GM21529 (cell line): Measurements from ENCODE around the gene USO1.
"Not testable (repeated sequence)": the region's sequence is repeated elsewhere in the genome, so short reads cannot be mapped to it uniquely, and the experiment has no call there.

ENCODE experiments used
- ATAC-seq: cut with Tn5 transposase; IDR thresholded peaks from one replicate; pipeline ENCODE4 v1.9.1; 2021; ENCODE audit not compliant: unreplicated experiment

Gene USO1, protein sequence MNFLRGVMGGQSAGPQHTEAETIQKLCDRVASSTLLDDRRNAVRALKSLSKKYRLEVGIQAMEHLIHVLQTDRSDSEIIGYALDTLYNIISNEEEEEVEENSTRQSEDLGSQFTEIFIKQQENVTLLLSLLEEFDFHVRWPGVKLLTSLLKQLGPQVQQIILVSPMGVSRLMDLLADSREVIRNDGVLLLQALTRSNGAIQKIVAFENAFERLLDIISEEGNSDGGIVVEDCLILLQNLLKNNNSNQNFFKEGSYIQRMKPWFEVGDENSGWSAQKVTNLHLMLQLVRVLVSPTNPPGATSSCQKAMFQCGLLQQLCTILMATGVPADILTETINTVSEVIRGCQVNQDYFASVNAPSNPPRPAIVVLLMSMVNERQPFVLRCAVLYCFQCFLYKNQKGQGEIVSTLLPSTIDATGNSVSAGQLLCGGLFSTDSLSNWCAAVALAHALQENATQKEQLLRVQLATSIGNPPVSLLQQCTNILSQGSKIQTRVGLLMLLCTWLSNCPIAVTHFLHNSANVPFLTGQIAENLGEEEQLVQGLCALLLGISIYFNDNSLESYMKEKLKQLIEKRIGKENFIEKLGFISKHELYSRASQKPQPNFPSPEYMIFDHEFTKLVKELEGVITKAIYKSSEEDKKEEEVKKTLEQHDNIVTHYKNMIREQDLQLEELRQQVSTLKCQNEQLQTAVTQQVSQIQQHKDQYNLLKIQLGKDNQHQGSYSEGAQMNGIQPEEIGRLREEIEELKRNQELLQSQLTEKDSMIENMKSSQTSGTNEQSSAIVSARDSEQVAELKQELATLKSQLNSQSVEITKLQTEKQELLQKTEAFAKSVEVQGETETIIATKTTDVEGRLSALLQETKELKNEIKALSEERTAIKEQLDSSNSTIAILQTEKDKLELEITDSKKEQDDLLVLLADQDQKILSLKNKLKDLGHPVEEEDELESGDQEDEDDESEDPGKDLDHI

DNA sequence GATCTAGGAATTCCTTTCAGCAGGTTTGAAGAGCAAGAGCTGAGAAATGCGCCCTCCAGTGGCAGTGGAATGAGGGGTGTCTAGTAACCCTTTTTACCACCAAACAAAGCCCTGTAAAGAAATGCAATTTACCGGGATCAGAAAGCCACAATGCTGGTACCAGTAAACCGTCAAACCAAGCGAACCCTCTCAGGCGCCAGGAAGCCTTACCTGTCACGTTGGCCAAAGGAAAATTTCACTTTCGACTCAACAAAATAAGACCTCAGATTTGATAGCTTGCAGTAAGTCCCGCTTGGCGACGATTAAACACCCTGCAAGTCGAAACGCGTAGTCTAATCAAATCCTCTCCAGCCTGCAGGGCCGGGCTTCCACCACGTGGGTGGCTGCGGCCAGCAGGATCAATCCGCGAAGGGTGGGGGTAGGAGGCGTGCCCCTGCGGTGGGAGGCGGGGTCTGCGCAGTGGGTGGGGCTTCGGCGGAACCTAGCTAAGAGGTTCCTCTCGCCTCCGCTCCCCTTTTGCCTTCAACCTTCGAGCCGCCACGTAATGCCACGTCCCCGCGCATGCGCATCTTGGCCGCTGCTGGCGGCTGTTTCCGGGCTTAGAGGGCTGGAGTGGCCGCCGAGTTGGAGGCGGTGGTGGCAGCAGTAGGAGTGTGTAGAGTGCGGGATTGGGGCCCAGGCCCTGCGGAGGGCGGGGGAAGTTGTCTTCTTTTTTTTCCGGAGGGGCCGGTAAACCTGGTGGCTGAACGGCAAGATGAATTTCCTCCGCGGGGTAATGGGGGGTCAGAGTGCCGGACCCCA is at the start of gene USO1:
USO1 (plus strand) TSS at position 512 of the 801 bp plus-strand sequence; CDS start at position 755, 243 bp downstream.
- ATAC-seq = peak; percentile 82

DNA sequence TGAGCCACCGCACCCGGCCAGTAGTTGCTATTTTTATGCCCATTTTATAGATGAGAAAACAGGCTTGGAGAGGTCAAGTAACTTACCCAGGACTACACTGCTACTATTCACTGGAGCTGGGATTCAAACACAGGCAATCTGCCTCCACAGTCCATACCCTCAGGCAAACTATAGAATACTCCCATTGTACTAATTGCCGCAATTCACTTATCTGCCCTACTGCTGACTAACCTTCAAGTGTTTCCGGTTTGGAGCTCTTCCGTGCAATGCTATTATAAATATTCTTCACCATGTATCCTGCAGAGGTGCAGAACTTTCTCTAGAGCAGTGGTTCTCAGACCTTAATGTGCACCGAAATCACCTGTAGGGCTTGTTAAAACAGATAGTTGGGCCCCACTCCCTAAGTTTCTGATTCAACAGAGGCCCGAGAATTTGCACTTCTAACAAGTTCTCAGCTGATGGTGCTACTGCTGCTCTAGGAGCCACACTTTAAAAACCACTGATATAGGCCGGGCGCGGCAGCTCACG is 49.3 kb upstream of the USO1 start:
- ATAC-seq = no peak

DNA sequence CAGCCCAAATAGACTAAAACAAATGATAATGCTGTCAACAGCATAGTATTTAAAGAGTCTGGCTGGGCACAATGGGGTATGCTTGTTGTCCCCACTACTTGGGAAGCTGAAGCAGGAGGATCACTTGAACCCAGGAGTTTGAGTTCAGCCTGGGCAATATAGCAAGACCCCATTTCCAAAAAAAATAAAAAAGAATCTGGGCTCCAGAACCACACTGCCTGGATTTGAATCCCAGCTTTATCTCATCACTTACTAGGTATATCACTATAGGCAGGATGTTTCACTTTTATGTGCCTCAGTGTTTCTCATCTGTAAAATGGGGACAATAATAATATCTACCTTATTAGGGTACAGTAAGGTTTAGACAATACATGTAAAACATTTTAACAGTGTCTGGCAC is 45.9 kb upstream of the USO1 start:
- ATAC-seq = no peak

DNA sequence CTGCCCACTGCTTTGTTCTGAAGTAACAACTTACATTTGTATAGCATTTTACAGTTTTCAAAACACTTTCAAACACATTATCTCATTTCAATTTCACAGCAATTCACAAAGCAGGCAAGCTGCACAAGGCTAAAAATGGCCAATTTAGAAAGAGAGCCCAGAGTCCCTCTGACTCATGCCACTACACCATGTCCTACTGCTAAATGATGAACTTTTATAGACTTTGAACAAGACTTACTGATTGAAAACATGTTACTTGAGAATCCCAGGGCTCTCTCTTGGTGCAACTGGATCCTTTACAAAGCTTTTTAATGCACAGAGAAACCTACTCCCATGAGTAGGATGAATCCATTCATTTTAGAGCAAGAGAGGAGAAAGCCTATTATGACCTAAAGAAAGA is 45.4 kb upstream of the USO1 start:
- ATAC-seq = no peak

DNA sequence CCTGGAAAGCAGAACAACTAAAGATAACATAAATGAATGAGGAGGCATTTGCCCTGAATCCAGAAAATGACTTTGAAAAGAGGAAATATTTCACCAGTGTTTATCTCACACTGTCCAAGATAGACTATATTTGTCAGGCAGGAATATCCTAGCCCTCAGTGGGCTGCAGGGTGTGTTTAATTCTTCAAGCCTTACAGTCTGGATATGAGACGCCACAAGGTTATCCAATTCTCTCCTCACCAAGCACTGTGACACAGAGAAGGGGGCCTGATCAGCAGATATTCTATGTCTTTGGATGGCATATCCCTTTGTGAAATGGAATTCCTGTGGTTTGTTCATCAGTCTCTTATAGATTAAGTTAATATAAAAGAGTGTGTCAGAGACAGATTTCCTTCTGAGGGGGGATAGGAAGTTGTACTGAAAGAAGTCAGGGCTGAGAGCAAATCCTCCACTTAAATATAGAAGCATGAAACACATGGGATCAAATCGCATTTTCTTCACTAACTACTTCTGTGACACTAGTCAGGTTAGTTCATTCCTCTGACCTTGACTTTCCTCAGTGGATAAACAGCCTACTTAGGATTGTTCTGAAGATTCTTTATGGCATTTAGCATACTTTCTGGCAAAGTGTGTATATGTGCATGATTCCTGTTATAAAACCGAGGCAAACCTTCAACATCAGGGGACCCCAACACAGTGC is 44.4 kb upstream of the USO1 start:
- no peak for ATAC-seq

DNA sequence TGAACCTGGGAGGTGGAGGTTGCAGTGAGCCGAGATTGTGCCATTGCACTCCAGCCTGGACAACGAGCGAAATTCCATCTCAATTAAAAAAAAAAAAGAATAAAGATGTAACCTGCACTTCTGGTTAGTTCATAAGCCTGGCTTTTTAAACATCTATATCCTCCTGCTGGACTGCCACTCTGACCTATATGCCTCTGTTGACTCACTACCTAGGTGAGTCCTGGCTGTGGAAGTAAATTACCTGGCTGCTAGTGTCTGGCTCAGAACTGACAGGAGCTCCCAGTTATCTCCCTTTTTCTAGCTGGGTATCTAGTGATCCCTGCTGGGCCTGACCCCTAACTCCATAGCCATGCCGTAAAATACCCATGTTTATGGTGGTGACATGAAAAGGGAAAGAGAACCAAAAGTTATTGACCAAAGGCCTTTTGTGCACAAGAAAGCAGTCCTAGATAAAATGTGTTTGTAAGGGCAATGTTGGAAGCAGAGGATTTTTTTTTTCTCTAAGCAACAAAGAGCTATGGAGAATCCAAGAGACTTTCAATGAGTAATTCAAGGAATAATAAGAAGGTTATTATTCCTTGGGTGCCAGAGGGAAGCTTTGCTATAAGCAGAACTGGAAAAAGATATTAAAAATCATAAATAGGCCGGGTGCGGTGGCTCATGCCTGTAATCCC is 40.8 kb upstream of the USO1 start:
- ATAC-seq = no peak

DNA sequence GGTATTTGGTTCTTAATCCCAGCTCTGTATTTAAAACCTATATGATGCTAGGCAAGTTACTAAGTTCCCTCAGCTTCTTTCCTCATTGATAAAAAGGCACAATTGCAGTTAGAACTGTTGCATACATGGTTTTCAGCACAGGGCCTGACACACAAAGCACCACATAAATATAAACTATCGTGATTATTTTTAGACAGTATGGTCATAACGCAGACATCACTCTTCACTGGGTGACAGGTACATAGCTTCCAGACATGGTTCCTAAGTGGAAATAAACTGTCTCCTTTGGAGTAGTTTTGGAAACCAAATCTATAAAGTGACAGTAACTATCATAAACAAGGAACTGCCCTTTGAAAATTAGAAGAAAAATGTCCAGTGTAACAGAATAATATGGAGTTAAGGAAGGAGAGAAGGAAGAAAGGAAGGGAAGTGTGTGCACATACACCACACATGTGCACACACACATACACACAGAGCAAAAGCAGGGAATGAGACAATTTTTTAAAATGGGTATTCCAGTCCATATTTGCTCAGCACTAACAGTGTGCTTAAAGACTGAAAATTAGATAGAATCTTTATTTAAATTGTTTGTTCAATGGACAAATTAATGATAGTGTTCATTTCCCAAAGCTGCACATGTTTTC is 38.7 kb upstream of the USO1 start:
- no peak for ATAC-seq

DNA sequence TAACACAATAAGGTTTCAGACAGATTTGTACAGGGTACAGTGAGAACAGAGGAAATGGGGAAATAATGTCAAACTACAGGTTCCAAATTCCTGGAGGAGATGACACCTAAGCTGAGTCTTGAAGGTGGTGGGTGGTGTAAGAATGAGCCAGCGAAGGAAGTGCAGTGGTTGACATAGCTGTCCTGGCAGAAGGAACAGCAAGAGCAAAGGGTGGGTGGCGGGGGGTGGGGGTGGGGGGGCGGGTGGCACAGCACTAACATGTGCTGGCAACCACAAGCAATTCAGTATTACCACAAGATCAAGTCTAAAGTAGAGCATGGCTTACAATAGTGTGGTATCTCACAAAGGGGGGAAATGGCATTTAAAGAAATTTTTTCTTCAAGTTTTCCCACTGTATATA is 38.0 kb upstream of the USO1 start:
- ATAC-seq = no peak

DNA sequence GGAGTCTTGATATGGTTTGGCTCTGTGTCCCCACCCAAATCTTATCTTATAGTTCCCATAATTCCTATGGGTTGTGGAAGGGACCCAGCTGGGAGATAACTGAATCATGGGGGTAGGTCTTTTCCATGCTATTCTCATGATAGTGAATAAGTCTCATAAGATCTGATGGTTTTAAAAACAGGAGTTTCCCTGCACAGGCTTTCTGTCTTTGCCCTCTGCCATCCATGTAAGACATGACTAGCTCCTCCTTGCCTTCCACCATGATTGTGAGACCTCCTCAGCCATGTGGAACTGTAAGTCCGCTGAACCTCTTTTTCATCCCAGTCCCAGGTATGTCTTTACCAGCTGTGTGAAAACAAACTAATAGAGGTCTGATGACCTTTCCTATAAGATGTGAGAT is 37.3 kb upstream of the USO1 start:
- ATAC-seq = not testable (repeated sequence)

DNA sequence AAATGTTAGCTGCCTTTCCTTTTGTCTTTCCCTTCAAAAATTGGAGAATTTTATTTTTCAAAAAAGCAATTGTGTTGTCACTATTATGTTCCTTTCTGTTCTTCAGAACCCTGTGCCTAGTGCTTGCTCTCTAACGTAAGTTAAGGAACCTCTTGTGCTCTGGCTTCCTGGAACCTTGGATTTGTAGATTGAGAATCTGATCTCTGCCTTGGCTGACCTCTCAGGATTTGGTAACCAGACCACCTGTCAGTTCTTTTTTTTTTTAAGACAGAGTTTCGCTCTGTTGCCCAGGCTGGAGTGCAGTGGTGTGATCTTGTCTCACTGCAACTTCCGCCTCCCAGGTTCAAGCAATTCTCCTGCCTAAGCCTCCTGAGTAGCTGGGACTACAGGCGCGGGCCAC is 32.3 kb upstream of the USO1 start:
- not testable (repeated sequence) for ATAC-seq

DNA sequence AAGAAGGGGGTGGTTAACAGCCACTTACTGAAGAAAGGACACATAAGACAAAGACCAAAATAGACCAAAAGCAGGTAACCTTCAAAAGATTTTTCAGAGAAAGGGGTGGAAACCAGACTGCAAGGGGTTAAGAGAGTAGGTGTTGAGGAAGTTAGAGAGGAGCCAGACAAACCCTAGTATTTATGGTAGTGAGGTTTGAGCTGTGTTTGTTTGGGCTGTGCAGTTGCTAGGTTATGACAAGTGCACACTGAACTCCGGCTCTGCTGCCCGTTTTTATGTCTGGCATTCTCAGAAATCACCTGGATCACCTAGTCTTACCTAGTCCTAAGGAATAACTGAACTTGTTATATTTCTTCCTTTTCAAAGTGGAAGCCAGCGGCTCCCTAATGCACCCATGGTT is 28.3 kb upstream of the USO1 start:
- peak; percentile 34 for ATAC-seq

DNA sequence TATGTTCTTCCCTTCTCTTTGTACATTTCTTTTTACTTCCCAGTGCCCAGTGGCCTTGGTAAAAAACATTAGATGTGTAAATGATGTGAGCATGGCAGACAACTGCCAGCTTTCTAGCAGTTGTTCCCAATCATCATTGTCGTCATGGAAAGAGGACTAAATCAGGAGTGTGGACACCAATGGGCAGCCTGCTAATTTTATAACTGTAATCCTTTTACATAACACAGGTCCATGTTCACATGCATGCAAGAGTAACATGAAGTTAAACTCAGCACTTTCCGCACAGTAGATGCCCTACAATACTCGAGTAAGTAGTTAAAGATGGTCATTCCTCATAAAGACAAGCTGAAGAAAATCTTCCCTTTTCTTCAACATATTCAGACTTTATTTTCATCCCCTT is 27.8 kb upstream of the USO1 start:
- ATAC-seq = no peak

DNA sequence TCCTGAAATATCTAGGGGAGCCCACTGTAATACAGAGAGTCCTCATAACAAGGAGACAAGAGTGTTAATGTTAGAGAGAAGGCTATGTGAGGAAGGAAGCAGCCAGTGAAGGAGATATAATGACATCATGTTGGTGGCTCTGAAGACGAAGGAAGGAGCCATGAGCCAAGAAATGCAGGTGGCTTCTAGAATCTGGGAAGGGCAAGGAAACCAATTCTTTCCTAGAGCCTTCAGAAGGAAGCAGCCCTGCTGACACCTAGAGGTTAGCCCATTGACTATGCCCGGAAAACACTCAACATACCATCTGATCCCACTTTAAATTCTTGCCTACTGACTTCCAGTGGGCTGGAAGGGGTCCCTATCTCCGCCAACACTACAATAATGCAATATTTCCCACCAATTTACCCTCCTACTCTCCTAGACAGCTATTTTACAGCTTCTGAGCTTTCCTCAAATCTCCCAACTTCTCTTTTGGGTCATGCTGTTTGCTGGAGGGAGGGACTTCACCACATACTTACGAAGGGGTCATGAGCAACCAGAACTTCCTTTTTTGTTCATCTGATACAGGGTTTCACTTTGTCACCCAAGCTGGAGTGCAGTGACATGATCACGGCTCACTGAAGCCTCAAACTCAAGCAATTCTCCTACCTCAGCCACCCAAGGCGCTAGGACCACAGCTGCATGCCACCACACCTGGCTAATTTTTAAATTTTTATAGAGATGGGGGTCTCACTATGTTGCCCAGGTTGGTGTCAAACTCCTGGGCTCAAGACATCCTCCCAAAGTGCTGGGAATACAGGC is 26.0 kb upstream of the USO1 start:
- ATAC-seq = peak; percentile 93

DNA sequence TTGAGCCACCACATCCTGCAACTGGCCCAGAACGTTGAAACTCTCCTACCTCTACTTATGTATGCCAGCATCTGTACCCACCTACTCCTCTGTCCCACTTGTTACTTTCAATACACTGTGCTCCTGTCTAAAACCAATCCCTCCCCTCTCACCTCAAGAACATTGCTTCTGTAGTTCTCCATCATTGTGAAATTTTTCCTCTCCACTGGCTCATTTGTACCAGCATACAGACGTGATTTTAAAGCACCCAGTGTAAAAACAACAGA is 25.5 kb upstream of the USO1 start:
- peak; percentile 37 for ATAC-seq

DNA sequence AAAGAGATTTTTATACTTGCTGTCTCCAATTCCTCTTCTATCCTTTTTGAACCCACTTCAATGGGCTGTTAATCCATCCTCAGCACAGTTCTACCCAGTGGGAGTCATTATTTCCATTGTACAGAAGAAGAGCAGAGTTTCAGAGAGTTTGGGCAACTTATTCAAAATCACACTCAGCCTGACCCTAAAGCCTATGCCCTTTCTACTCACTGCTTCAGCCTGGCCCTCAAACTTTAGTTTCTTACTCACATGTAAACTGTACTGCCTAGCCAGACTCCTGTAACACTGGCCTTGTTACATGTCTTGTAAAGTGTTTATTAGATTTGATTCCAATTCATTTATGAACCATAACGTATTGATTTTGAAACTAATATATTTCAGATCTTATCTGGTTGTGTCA is 25.1 kb upstream of the USO1 start:
- ATAC-seq = peak; percentile 17

DNA sequence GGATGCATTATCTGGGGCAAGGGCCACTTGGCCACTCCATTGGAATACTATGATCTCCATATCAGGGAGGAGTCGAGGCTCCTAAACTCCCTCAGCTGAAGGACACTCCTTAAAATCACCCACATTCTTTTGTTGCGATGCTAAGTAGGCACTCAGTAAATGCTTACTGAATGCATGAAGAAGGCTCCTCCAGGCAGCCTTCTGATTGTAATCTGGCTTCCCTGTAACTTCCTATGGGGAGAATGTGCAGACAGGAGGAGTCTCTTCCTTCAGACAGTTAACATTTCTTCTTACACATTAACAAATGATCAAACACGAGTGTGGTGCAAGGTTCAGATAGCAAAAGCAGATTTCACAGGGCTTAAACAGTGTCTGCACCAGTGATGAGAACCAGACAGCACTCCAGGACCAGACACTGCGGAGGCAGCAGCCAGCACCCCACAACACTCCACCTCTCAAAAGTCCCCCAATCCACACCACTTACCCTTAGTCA is 21.4 kb upstream of the USO1 start:
- ATAC-seq = no peak

DNA sequence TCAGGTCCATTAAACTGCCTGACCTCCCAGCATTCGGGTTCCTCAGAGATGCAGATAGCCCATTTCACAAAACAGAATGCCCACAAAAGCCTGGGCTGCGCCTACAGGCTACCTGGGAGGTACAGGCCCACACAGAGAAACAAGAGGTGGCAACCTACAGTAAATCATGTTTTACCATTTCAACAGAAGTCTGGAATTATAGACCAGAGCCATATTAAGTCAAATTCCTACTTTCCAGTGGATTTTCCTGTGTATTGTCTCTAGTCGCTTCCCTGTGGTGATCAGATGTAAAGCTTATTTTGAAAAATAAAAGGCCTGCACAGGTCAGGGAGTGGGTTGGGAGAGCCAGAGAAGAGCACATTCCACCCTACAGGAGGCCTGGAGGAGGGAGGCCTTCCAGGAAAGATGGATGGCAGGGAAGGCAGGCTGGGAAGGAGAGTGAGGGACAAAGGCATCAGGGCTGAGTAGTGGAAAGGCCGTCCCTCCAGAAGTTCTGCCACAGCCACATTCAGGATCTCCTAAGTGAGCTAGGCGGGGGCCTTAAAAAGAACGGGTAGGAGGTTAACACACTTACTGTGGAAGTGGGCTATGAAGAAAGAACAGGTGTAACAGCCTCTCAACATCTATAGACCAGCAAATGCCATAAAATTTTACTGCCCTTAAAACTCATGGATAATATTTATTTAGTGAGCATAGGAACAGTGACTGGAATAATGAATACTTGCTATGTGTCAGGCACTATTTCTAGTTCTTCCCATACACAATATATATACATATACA is 19.0 kb upstream of the USO1 start:
- no peak for ATAC-seq

DNA sequence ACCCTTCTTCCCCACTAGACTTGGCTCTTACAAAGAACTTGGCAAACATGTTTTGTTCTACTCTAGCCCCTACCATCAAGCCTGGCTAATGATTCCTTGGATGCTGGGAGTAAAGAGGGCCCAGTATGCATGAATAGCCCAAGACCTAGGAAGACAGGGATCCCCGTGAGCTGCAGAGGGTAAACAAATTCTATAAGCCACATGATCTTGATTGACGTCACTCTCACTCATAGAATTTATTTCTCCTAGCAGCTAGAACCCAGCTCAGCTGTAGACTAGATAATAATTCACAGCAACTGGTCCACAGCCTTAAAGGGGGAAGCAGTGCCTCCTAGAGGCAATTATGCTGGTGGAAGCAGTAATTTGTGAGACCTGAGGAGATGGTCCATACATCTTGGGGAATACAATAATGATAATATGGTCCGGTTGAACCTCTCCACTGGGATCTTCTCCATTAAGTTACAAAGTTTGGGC is 16.1 kb upstream of the USO1 start:
- ATAC-seq = peak; percentile 76
